HG03432 (cell line): ENCODE results near the gene PNKP.
A peak's percentile ranks its signal among the peaks of the same experiment; 100 is the strongest.

Source experiments
- ATAC-seq: cut with Tn5 transposase; IDR thresholded peaks from one replicate; pipeline ENCODE4 v1.9.1; 2021; ENCODE audit warnings: mild to moderate bottlenecking, moderate library complexity; ENCODE audit not compliant: unreplicated experiment

Gene PNKP

GRCh38 chr19:49866933-49867782 is at the start of gene PNKP:
Gene PNKP (minus strand): TSS chr19:49867576. CDS start chr19:49867204, 372 bp downstream.
- ATAC-seq: peak; percentile 44

- no peak for ATAC-seq
These were observed 47.9 kb upstream of the PNKP start for GRCh38 chr19:49915271-49915670.

- no peak for ATAC-seq
These were observed 46.3 kb upstream of the PNKP start for GRCh38 chr19:49913720-49914119.

GRCh38 chr19:49912965-49913685 is 45.7 kb upstream of the PNKP start:
- ATAC-seq: no peak

GRCh38 chr19:49911381-49912145 is 44.2 kb upstream of the PNKP start:
- peak; percentile 45 for ATAC-seq

- ATAC-seq: no peak
These were observed 42.8 kb upstream of the PNKP start for GRCh38 chr19:49910179-49910578.

GRCh38 chr19:49908480-49909420 is 41.4 kb upstream of the PNKP start:
- no peak for ATAC-seq

GRCh38 chr19:49907745-49908446 is 40.5 kb upstream of the PNKP start:
- ATAC-seq: peak; percentile 38

- no peak for ATAC-seq
These were observed 39.6 kb upstream of the PNKP start for GRCh38 chr19:49906879-49907564.

- no peak for ATAC-seq
These were observed 36.8 kb upstream of the PNKP start for GRCh38 chr19:49904136-49904535.

- ATAC-seq: peak; percentile 52
These were observed 29.7 kb upstream of the PNKP start, which contains the start of gene IL4I1 for GRCh38 chr19:49896863-49897621. Gene IL4I1 (minus strand): TSS chr19:49896887. CDS start chr19:49896160, 727 bp downstream.

GRCh38 chr19:49895566-49896297 is 28.4 kb upstream of the PNKP start:
- no peak for ATAC-seq

GRCh38 chr19:49894879-49895565 is 27.6 kb upstream of the PNKP start:
- no peak for ATAC-seq

GRCh38 chr19:49894011-49894664 is 26.8 kb upstream of the PNKP start:
- ATAC-seq: no peak

GRCh38 chr19:49892716-49893115 is 25.3 kb upstream of the PNKP start:
- ATAC-seq: no peak

GRCh38 chr19:49891393-49891792 is 24.0 kb upstream of the PNKP start:
- no peak for ATAC-seq
